Activated CD4-positive, alpha-beta T cell treated with anti-CD3 and anti-CD28 coated beads, Interleukin-2, amount 50 U/mL, for 24 hours (primary cell): ENCODE results near the gene PFN2.

Experiments
- DNase-seq, 2 donors: peaks; one replicate each; pipeline ENCODE4 v3.0.0-alpha.2; 2020; ENCODE audit warnings: low read depth in 1 of 2, low spot score in 1 of 2

PFN2 gene

GRCh38 chr3:149933008-149933407, 37.7 kb downstream of the PFN2 start:
- no peak for DNase-seq

GRCh38 chr3:149920119-149920518, 50.6 kb downstream of the PFN2 start:
- DNase-seq = no peak

- DNase-seq = no peak
These were observed 51.2 kb downstream of the PFN2 start for GRCh38 chr3:149919509-149919908.

GRCh38 chr3:149917124-149917667, 53.5 kb downstream of the PFN2 start:
- DNase-seq = no peak
